Lower lobe of right lung (tissue), 2 donors: ENCODE results near the gene ACAD11. TPM values are rescaled to one million over a fixed set of nuclear protein-coding genes. Genes with fewer than 3 reads are reported as not detected.

Experiments used
- ATAC-seq, 2 donors: fragments of 200-7000 bp; cut with Tn5 transposase; one replicate each; pipeline ENCODE4 v1.9.1; 2020 to 2022; ENCODE audit warnings: mild to moderate bottlenecking in 2 of 2, moderate library complexity in 2 of 2
- DNase-seq: peaks from one replicate; pipeline ENCODE4 v3.0.0-alpha.2; 2020
- H3K27ac ChIP-seq: fragments of 200-600 bp; one replicate; pipeline ENCODE4 v1.8.0; 2022
- H3K27me3 ChIP-seq: fragments of 200-600 bp; one replicate; pipeline ENCODE4 v1.8.0; 2022; ENCODE audit warnings: low read depth
- H3K36me3 ChIP-seq: fragments of 200-600 bp; one replicate; pipeline ENCODE4 v1.8.0; 2022; ENCODE audit warnings: mild to moderate bottlenecking
- H3K4me1 ChIP-seq: fragments of 200-600 bp; one replicate; pipeline ENCODE4 v1.8.0; 2022
- H3K4me3 ChIP-seq: fragments of 200-600 bp; one replicate; pipeline ENCODE4 v1.8.0; 2022; ENCODE audit warnings: mild to moderate bottlenecking
- H3K9me3 ChIP-seq: fragments of 200-600 bp; one replicate; pipeline ENCODE4 v1.8.0; 2022
- CTCF ChIP-seq: fragments of 200-600 bp; IDR thresholded peaks from one replicate; pipeline ENCODE4 v1.8.0; 2022; ENCODE audit warnings: antibody characterized with exemption, mild to moderate bottlenecking
- intact Hi-C: fragments of 100-400 bp; cut with DNase I; formaldehyde crosslinking; loops from one replicate; pipeline ENCODE4 v1.11.0; 2022
- total RNA-seq: library from RNA; stranded (reverse); fragmentation: NEBNext Ultra II Directional; extraction: Animal tissue kit (Norgen Biotek cat#: 25700); gene quantifications from one replicate; pipeline ENCODE4 v1.2.1, GENCODE V29; 2021
- donor health status: DM: no; HTN: yes; CAD: no; lungs with severe emphysema.

The ACAD11 gene
- total RNA-seq, 1 donor from 2014 or later = 17.7 TPM

- intact Hi-C loops = no loop called here
- DNase-seq (no peak), ATAC-seq (no peak)
- no peak for TF ChIP-seq CTCF
- Histone ChIP-seq H3K27me3 (no peaks in the 10 kb centered on the region), H3K27ac (no peak overlapping the region), H3K4me1 (peaks cover 14% of the 10 kb centered on the region), H3K9me3 (no peaks in the 10 kb centered on the region), H3K4me3 (no peak overlapping the region), H3K36me3 (no peaks in the 10 kb centered on the region)
Observed at GRCh38 chr3:132594498-132594897, 65.1 kb downstream of the ACAD11 start.

- Histone ChIP-seq H3K4me3 (no peak overlapping the region), H3K27ac (no peak overlapping the region), H3K36me3 (no peaks in the 10 kb centered on the region), H3K4me1 (peaks cover 12% of the 10 kb centered on the region), H3K9me3 (no peaks in the 10 kb centered on the region), H3K27me3 (no peaks in the 10 kb centered on the region)
- intact Hi-C loops = no loop called here
- no peak for ATAC-seq
- no peak for DNase-seq
- TF ChIP-seq CTCF = no peak
Observed at GRCh38 chr3:132593947-132594323, 65.7 kb downstream of the ACAD11 start.

GRCh38 chr3:132593241-132593946, 66.2 kb downstream of the ACAD11 start:
- H3K27me3 ChIP-seq = no peaks in the 10 kb centered on the region
- no peaks in the 10 kb centered on the region for H3K9me3 ChIP-seq
- no peak for TF ChIP-seq CTCF
- intact Hi-C loops = no loop called here
- no peak overlapping the region for H3K4me3 ChIP-seq
- ATAC-seq (no peak), DNase-seq (no peak)
- no peak overlapping the region for H3K27ac ChIP-seq
- no peaks in the 10 kb centered on the region for H3K36me3 ChIP-seq
- peaks cover 7% of the 10 kb centered on the region for H3K4me1 ChIP-seq

- peaks cover 6% of the 10 kb centered on the region for H3K4me1 ChIP-seq
- no peak overlapping the region for H3K4me3 ChIP-seq
- H3K27me3 ChIP-seq = no peaks in the 10 kb centered on the region
- H3K9me3 ChIP-seq = no peaks in the 10 kb centered on the region
- intact Hi-C loops = no loop called here
- ATAC-seq (no peak), DNase-seq (no peak)
- TF ChIP-seq CTCF = no peak
- no peaks in the 10 kb centered on the region for H3K36me3 ChIP-seq
- no peak overlapping the region for H3K27ac ChIP-seq
Observed at GRCh38 chr3:132592216-132592615, 67.4 kb downstream of the ACAD11 start.

- intact Hi-C loops = no loop called here
- H3K27me3 ChIP-seq = no peaks in the 10 kb centered on the region
- no peak for TF ChIP-seq CTCF
- no peaks in the 10 kb centered on the region for H3K4me1 ChIP-seq
- DNase-seq (no peak), ATAC-seq (no peak)
- H3K27ac ChIP-seq = no peak overlapping the region
- H3K9me3 ChIP-seq = no peaks in the 10 kb centered on the region
- H3K36me3 ChIP-seq = no peaks in the 10 kb centered on the region
- no peak overlapping the region for H3K4me3 ChIP-seq
Observed at GRCh38 chr3:132587401-132587800, 72.2 kb downstream of the ACAD11 start.
